Fibroblast of lung (primary cell): ENCODE data around the gene RFC5.

Source experiments
- EZH2 ChIP-seq: IDR thresholded peaks from 2 replicates; pipeline ENCODE4 v1.5.1; 2012; ENCODE audit warnings: low read length, control low read depth, mild to moderate bottlenecking; ENCODE audit errors: missing control alignments
- TF ChIP-seq, protein P1 (sequence below), 2 donors: IDR thresholded peaks in 1 of 2; conservative IDR thresholded peaks in 1 of 2; 1 replicate in 1 of 2; 2 replicates in 1 of 2; pipeline ENCODE4 v1.5.1; 2011 to 2012; ENCODE audit warnings: low read length in 2 of 2, control low read depth in 1 of 2, inconsistent platforms in 1 of 2, low read depth in 1 of 2, mild to moderate bottlenecking in 1 of 2

DNA sequence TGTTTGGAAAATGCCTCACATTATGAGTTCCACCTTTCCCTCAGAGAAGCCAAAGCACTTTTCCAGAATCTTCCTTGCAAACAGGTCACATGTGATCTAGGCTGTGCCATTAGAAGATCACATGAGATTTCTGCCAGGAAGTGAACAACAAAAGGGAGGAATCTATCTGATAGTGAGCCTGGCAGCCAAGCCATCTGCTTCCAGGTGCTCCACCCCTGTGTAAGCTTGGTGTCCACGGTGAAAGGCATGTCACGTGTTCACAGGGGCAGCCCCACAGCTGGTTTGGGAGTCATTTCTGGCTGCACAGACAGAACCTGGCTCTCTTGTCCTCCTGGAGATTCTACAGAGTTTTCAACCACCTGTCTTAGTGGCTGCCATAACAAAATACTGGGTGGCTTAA is 44.2 kb upstream of the RFC5 start:
- TF ChIP-seq, protein P1, sequence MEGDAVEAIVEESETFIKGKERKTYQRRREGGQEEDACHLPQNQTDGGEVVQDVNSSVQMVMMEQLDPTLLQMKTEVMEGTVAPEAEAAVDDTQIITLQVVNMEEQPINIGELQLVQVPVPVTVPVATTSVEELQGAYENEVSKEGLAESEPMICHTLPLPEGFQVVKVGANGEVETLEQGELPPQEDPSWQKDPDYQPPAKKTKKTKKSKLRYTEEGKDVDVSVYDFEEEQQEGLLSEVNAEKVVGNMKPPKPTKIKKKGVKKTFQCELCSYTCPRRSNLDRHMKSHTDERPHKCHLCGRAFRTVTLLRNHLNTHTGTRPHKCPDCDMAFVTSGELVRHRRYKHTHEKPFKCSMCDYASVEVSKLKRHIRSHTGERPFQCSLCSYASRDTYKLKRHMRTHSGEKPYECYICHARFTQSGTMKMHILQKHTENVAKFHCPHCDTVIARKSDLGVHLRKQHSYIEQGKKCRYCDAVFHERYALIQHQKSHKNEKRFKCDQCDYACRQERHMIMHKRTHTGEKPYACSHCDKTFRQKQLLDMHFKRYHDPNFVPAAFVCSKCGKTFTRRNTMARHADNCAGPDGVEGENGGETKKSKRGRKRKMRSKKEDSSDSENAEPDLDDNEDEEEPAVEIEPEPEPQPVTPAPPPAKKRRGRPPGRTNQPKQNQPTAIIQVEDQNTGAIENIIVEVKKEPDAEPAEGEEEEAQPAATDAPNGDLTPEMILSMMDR (conservative IDR thresholded peaks at IDR 0.05 in 1 of 2, IDR thresholded peaks at IDR 0.05 in 1 of 2; ENCODE audit: low read depth in 1 of 2, low read length in 2 of 2) = no peak
- no peak for TF ChIP-seq EZH2
